ELR (cell line): ENCODE measurements around the gene DNAH14.
A peak's percentile ranks its signal among the peaks of the same experiment; 100 is the strongest.
"Not testable (repeated sequence)": the region's sequence is repeated elsewhere in the genome, so short reads cannot be mapped to it uniquely, and the experiment has no call there.

Experiments
- DNase-seq: peaks from one replicate; pipeline ENCODE4 v3.0.0-alpha.2; 2015; ENCODE audit warnings: low read depth

The DNAH14 gene

GRCh38 chr1:224929335-224930237 lies at the start of gene DNAH14:
TSS of gene DNAH14 (plus strand) at chr1:224929675. CDS start at chr1:224952703, 23,028 bp downstream.
- DNase-seq = peak; percentile 86

- no peak for DNase-seq
Measured at GRCh38 chr1:224880593-224881307, 48.7 kb upstream of the DNAH14 start.

GRCh38 chr1:224881308-224881692 lies 48.2 kb upstream of the DNAH14 start:
- not testable (repeated sequence) for DNase-seq

- DNase-seq = no peak
Measured at GRCh38 chr1:224881762-224882211, 47.7 kb upstream of the DNAH14 start.

- no peak for DNase-seq
Measured at GRCh38 chr1:224882264-224882663, 47.2 kb upstream of the DNAH14 start.

- no peak for DNase-seq
Measured at GRCh38 chr1:224883091-224883490, 46.4 kb upstream of the DNAH14 start.

GRCh38 chr1:224884361-224884801 lies 45.1 kb upstream of the DNAH14 start:
- no peak for DNase-seq

- DNase-seq = not testable (repeated sequence)
Measured at GRCh38 chr1:224885376-224885775, 44.1 kb upstream of the DNAH14 start.

GRCh38 chr1:224894915-224895314 lies 34.6 kb upstream of the DNAH14 start:
- peak; percentile 64 for DNase-seq

GRCh38 chr1:224896130-224896781 lies 33.2 kb upstream of the DNAH14 start:
- DNase-seq = no peak

- no peak for DNase-seq
Measured at GRCh38 chr1:224897529-224898327, 31.7 kb upstream of the DNAH14 start.

- no peak for DNase-seq
Measured at GRCh38 chr1:224898937-224899336, 30.5 kb upstream of the DNAH14 start.

- no peak for DNase-seq
Measured at GRCh38 chr1:224900062-224900630, 29.3 kb upstream of the DNAH14 start.

GRCh38 chr1:224901087-224901810 lies 28.2 kb upstream of the DNAH14 start:
- DNase-seq = no peak

- no peak for DNase-seq
Measured at GRCh38 chr1:224903955-224904354, 25.5 kb upstream of the DNAH14 start.

GRCh38 chr1:224906340-224906739 lies 23.1 kb upstream of the DNAH14 start:
- no peak for DNase-seq

- no peak for DNase-seq
Measured at GRCh38 chr1:224911217-224911616, 18.3 kb upstream of the DNAH14 start.

GRCh38 chr1:224914292-224914900 lies 15.1 kb upstream of the DNAH14 start:
- DNase-seq = no peak

GRCh38 chr1:224919508-224919907 lies 10.0 kb upstream of the DNAH14 start:
- DNase-seq = no peak

- no peak for DNase-seq
Measured at GRCh38 chr1:224920930-224921329, 8.5 kb upstream of the DNAH14 start.
